HG03575 (cell line): ENCODE measurements around the gene HIP1.
"Not testable (repeated sequence)": the region's sequence is repeated elsewhere in the genome, so short reads cannot be mapped to it uniquely, and the experiment has no call there.

Experiments used
- ATAC-seq: cut with Tn5 transposase; IDR thresholded peaks from one replicate; pipeline ENCODE4 v1.9.1; 2021; ENCODE audit not compliant: unreplicated experiment, insufficient number of reproducible peaks, low FRiP score; ENCODE audit errors: extremely low read depth

HIP1 gene

GRCh38 chr7:75563171-75563570, 175.6 kb downstream of the HIP1 start:
- no peak for ATAC-seq

DNA sequence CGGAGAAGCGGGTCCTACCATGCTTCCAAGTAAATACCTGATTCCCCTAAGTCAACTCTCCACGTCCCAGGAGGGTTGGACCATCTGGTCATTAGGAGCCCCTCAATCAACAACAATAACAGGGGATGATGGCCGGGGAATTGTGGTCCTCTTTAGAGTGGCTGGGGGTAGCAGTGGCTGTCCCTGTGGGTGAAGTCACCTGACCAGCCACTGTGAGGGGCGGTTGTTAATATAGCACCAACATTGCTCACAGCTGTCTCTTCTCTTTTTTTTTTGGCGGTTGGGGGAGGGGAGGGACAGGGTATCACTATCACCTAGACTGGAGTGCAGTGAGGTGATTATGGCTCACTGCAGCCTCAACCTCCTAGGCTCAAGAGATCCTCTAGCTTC, 178.8 kb downstream of the HIP1 start:
- ATAC-seq, result no peak

DNA sequence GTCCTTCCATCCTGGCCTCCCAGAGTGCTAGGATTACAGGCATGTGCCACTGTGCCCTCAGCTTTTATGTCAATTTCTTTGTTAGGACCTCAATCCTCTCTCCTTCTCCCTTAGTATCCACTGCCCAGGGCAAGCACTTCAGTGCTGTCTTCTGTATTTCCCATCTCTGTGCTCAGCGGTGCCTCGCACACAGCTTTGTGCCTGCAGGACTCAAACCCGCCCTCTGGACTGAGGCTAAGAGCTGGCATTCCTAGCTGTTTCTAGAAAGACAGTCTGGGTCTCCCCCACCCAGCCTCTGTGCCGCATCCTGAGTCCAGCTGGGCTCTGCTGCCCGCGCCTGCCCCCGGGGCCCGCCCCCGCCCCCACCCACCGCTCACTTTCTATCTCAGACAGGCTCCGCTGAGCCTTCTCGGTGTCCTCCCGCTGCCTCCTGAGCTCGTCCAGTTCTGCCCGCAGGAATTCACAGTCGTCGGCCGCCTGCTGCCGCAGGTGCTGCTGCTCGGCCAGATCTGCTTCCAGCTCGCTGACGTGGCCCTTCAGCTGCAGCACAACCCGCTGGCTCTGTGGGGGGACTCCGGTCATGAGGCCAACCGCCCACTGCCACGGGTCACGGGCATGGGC, 179.3 kb downstream of the HIP1 start:
- no peak for ATAC-seq

DNA sequence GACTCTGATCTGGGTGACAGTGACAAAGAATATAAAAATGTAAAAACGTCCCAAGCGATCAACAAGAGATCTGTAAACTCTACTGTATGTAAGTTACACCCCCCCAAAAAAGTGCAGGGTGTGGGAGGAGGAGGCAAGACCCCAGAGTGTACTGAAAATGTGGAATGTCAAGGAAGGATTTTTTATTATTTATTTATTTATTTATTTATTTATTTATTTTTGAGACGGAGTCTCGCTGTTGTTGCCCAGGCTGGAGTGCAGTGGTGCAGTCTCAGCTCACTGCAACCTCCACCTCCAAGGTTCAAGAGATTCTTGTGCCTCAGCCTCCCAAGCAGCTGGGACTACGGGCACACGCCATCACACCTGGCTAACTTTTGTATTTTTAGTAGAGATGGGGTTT, 181.9 kb downstream of the HIP1 start:
- ATAC-seq, result not testable (repeated sequence)

DNA sequence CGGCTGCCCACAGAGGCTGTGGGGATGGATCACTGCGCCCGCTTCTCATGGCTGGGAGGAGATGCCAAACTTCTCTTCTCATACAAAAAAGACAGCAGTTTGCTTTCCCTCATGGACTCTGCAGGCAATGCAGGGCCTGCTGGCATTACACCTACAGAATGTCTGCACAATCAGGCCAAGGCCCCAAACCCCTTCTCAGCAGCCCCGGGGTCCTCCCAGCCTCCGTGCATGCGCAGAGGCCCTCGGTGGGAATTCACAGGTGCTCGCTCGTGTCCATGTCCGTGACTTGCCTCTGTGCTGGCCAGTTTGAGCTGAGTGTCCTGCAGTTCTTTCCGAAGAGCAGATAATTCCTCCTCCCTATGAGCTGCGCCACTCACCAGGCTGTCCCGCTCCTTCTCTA, 183.0 kb downstream of the HIP1 start:
- ATAC-seq, result no peak

- ATAC-seq, result no peak
These were observed 192.3 kb downstream of the HIP1 start for GRCh38 chr7:75546237-75547015.

- ATAC-seq, result no peak
These were observed 201.0 kb downstream of the HIP1 start for GRCh38 chr7:75537731-75538130.

- ATAC-seq, result no peak
These were observed 201.7 kb downstream of the HIP1 start for GRCh38 chr7:75536940-75537538.

- no peak for ATAC-seq
These were observed 202.2 kb downstream of the HIP1 start for GRCh38 chr7:75536491-75536890.

- no peak for ATAC-seq
These were observed 203.9 kb downstream of the HIP1 start for GRCh38 chr7:75534727-75535307.

- no peak for ATAC-seq
These were observed 204.8 kb downstream of the HIP1 start for GRCh38 chr7:75533926-75534325.

- no peak for ATAC-seq
These were observed 206.1 kb downstream of the HIP1 start for GRCh38 chr7:75532639-75533038.

DNA sequence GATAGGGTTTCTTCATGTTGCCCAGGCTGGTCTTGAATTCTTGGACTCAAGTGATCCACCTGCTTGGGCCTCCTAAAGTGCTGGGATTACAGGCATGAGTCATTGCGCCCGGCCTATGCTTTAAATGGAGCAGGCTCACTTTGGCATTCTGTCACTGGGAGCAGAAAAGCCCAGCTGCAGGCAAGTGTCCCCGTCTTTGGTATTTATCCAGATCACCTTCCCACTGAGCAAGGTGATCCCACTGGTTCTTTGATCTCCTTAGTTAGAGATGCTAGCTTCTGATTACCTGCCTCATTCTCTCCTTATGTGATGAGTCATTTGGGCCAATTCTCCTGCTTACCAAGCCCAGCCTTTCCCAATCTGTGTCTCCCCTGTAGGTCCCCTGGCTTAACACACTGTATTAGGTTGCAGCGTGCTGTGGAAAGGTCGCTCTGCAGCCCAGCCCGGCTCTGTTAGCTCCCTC, 207.4 kb downstream of the HIP1 start:
- no peak for ATAC-seq

DNA sequence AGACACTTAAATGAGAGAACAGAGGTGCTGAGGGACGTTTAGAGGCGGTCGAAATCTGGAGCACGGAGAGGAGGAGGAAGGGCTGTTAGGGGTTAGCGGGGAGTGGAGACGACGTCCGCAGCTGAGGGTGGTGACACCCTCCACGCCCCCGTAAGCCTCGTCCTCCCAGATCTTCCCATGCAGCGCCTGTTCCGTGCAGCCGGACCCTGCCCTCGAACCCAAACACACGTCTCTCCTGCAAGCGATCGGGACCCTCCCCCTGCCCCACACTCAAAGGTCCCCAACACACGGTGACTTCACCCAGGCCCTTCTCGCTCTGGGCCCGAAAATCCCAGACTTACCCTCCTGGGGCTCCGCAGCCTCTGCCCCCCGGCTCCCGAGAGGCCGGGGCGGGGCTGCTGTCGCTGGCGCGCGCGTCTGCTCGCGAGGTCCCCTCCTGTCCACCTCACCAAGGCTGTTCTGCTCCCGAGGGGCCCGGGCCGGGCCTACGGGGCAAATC, 211.5 kb downstream of the HIP1 start:
- ATAC-seq, result not testable (repeated sequence)

- ATAC-seq, result not testable (repeated sequence)
These were observed 217.0 kb downstream of the HIP1 start for GRCh38 chr7:75521727-75522126.

DNA sequence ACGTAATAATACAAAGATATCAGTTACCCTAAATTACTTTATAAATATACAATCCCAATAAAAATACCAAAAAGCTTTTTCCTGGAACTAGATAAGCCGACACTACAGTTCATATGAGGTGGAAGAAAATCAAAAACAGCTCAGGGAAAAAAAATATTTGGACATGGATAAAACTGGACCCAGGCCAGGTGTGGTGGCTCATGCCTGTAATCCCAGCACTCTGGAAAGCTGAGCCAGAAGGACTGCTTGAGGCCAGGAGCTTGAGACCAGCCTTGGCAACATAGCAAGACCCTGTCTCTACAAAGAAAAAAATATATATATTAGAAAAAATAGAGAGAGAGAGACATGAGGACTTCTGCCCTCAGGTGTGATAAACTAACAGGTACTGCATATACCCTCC, 219.9 kb downstream of the HIP1 start:
- ATAC-seq, result not testable (repeated sequence)

DNA sequence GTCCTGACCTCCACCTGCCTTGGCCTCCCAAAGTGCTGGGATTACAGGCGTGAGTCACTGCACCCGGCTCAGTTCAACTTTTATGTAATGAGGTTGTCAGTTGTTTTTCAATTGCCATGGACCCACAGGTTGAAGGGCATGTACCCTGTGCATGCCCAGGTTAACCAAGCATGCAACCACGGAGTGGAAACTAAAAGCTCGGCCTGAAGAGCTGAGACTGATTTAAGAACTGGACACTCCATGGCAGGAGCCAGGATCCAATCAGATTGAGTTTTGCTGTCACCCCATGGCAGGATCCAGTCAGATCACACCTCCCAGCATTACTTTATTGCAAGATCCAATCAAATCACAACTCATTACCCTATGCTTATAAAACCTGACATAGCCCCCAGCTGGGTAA, 229.7 kb downstream of the HIP1 start:
- not testable (repeated sequence) for ATAC-seq

DNA sequence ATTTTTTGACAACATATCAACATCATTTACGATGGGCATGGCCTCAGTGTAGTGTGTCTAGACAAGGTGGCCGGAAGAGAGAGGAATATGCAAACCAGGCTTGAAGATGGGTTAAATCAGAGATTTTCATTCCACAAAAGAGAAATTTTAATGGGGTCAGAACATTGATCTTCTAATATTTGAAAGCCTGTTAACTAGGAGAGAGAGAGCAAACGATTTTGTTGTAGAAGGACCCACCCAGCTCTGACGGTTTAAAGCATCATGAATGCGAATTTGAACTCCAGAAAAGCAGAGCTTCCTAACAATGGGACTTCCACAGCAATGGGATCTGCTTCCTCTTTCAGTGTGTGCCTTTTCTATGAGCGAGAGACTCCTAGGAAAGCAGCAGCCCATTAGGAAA, 246.7 kb downstream of the HIP1 start, which contains the start of gene SPDYE5:
Gene SPDYE5, plus strand, starts transcription at position 301 of the 400 bp plus-strand sequence. CDS start 1,728 bp downstream, outside the sequence.
- not testable (repeated sequence) for ATAC-seq

DNA sequence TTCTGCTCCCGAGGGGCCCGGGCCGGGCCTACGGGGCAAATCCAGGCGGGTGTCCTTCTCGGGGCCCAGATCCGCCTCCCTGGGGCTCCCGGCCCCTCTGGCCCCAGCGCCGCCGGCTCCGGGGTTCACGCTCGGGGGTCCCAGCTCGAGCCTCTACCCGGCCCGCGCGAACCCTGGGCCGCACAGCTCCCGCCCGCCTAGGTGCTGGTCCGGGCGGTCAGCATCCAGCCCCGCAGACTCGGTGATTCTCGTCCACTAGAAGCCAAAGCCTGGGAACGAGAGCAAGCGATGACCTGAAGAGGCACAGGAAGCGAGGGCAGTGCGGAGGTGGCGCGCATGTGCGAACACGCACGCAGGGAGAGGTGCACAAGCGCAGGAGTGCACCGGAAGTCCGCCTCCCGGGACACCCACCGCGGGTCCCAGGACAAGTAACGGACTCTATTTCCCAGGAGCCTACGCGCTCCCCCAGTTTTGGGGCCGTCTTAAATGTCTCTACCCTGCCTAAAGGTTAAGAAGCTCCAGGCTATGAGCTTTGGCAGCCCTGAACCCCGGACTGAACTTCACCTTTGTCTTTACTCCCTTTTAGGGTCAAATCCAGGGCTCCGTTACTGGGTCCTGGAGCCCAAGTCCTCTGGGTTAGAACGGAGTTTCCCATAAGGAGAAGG, 252.6 kb downstream of the HIP1 start, which contains the start of gene POM121C:
Gene POM121C, minus strand, starts transcription at position 321 of the 665 bp plus-strand sequence. CDS start 44,803 bp downstream, outside the sequence.
- peak; percentile 64 for ATAC-seq
